CD4-positive, alpha-beta T cell treated with Interleukin-15 for 1 hour (primary cell): ENCODE data around the gene HSPD1.
A peak's percentile ranks its signal among the peaks of the same experiment; 100 is the strongest.
"Not testable (repeated sequence)": the region's sequence is repeated elsewhere in the genome, so short reads cannot be mapped to it uniquely, and the experiment has no call there.

Experiments used
- DNase-seq: peaks from one replicate; pipeline ENCODE4 v3.0.0-alpha.2; 2020

The HSPD1 gene

DNA sequence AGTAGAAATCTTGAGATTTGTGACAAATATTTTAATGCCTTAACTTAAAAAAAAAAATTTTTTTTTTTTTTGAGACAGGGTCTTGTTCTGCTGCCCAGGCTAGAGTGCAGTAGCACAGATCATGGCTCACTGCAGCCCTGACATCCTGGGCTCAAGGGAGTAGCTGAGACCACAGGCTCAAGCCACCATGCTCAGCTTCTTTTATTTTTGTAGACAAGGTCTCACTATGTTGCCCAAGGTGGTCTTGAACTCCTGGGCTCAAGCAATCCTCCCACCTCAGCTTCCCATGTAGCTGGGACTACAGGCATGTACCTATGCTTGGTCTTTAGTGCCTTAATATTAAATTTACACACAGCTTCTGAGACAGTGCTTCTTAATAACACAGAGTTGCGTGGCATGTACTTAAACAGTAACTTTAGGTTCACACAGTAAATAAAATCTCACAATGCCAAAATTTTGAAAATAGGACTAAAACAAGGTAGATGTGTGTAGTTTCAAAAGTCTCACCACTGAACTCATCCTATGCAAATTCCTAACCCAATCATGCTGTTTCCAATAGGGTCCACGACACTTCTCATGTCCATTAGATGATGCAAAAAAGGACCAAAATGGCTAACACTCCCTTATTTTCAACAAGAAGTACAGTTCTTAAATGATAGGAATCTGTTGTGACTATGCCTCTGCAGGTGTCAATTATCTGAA lies 4.1 kb downstream of the HSPD1 start:
- no peak for DNase-seq

DNA sequence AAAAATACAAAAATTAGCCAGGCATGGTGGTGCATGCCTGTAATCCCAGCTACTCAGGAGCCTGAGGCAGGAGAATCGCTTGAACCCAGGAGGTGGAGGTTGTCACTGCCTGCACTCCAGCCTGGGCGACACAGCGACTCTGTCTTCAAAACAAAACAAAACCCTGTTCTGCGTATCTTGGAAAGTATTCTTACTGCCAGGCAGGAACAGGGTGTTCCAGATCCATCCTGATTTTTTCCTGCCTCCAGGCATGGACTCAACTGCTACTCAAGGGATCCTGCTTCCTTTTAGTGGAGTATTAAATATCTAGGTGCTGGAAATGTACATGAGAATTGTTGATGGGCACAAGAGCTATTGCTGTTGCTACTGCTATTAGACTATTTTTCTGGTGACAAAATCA lies 12.3 kb downstream of the HSPD1 start:
- DNase-seq, result no peak

DNA sequence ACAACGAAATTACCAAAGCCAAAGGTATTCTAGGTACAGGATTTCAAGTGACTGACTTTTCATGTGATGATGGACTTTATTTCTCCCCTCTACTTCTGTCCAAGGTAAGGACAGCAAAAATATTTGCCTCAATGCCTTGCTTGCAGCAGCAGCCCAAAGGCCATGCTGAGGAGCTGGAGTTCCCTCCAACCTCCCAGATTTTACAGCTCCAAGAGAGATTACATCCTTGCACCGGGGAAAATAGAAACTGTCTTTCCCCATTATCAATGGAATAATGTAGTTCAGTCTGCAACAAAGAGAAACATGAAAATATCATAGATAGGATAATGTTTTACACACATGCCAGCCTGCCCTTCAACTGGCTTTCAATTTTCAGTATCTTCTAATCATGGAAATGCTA lies 13.5 kb downstream of the HSPD1 start:
- DNase-seq, result no peak

DNA sequence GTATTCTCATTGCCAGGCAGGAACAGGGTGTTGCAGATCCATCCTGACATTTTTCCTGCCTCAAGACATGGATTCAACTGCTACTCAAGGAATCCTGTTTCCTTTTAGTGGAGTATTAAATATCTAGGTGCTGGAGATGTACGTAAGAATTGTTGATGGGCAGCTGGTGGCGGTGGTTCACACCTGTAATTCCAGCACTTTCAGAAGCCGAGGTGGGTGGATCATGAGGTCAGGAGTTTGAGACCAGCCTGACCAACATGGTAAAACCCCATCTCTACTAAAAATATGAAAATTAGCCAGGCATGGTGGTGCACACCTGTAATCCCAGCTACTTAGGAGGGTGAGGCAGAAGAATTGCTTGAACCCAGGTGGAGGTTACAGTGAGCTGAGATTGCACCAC lies 15.4 kb downstream of the HSPD1 start:
- not testable (repeated sequence) for DNase-seq

DNA sequence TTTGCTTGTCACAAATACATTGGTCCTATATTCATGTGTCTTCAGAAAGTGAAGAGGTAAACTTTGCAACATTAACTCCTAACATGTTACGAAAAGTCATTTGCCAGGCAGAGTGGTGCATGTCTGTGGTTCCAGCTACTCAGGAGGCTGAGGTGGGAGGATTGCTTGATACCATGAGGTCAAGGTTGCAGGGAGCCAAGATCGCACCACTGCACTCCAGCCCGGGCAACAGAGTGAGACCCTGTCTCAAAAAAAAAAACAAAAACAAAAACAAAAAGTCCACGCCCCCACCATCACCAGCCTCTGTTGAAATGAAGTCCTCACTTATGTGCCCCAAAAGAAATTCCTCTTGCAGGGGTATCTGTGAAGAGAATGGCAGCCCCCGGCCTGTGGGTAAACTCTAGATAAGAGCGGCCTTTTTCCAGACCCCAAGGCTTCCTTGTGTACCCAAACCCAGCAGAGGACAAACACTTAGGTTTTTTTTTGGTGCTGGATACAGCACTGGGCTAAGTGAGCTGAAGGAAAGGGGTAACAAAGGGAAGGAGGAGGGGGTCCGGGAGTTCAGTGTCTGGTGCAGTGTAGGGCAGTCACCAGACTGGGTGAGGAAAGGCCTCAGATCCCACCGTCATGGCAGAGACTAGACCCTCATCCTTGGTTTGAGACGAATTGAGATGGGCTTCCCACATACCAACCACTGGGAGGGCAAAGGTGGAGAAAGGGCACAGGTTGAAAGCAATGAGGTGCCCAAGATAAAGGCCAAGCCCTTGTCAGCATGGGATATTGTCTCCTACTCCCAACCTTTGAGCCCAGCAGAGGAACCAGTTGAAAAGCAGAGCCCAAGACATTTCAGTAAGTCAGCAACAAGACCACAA lies 19.2 kb downstream of the HSPD1 start:
- no peak for DNase-seq

DNA sequence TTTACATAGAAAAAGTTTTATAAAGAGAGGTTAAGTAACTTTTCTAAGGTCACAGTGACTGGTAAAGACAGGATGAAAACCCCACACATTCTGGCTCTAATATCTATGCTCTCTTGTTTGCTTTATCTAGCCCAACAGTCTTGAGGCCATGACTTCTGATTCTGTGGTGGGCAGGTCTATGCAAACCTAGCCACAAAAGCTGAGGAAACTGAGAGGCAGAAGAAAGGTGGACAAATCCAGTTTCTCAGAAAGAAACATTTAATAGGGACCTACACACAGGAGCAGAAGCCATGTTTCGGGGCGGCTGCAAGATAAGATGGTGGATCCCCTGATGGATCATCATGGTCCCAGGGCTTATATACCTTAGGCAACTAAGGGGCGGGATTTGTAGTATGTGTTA lies 21.8 kb downstream of the HSPD1 start:
- no peak for DNase-seq

DNA sequence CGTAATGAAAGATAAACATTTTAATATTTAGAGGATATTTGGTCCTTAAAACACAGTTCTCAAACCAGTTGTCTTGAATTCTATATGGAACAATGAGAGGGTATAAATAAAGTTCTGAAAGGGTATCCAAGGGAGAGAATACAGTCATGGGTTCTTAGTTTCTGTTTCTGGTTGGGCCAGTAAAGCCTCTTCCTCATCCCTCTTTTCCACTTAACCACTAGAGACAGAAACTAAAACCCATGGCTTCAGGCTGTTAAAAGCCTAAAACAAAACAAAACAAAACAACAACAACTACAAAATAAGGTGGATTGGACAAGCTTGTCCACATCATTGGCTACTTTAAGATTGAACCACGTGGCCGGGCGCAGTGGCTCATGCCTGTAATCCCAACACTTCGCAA lies 27.5 kb downstream of the HSPD1 start:
- DNase-seq, result no peak

DNA sequence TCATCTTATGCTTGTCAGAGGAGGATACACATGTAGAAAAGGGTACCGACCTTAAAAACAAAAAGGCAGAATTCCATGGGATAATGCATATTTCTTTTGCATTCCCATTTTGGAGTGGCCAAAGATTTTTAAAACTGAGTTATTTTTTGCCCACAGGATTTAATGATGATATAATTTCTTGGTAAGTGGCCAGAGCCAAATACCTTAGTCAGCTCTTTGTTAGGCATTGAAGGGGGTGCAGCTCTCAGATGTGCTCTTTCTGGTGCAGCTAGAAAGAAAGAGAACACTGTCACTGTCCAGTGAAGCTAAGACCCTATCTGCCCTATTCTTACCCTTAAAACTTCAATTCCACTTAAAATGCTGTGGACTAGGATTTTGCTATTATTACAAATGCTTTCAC lies 35.5 kb downstream of the HSPD1 start:
- DNase-seq, result no peak

DNA sequence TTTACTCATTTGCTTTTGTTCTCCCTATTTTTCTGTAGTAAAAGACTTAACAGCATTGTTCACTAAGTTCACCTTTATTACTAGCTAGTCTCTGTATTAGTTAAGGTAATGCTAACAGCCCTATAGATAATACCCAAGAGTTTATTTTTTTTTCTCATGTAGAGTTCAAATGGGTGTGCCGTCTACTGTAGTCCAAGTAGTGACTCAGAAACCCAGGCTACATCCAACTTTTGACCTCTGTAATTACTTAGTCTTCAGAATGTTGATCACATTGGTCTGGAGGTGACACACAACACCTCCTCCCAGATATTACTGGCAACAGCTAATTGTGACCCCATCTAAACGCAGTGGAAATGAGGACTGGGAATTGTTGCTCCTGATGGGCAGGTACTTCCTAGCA lies 38.6 kb downstream of the HSPD1 start:
- no peak for DNase-seq

DNA sequence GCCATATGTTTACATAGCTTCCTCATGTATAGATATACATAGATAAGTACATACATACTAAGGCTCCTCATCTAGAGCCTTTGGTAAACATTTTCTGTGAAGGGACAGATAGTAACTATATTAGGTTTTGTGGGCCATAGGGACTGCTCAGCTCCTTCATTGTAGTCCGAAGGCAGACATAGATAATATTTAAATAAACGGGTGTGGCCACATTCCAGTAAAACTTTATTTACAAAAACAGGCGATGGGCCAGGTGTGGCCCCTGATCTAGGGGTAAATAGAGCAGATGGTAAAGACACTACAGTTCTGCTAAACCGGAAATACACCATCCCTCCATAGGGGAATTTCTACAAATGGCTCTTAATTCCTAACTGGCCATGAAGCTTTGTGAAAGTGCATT lies 39.0 kb downstream of the HSPD1 start:
- no peak for DNase-seq

DNA sequence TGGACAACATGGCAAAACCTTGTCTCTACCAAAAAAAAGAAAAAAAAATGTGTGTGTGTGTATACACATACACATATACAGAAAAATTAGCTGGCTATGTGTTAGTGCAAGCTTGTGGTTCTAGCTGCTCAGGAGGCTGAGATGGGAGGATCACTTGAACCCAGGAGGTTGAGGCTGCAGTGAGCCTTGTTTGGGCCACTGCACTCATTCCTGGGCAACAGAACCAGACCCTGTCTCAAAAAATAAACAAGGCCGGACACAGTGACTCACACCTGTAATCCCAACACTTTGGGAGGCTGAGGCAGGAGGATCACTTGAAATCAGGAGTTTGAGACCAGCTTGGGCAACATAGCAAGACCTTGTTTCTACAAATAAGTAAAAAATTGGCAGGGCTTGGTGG lies 44.2 kb downstream of the HSPD1 start:
- DNase-seq, result no peak

DNA sequence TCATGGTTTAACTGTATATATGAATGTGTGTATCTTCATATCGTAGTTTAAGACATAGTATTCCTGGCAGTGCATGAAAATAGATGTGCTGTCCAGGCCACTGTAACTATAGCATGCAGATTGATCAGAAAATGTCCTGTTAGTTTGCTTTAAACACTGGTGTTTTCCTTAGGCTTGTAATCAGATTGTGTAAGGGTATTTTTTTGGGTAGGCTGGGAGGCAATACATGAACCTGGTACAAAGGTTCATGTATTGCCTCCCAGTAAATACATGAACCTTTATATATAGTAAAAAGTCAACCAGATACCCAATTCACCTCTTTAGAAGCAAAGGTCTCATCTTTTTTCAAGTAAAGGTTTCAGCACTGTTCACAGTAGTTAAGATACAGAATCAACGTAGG lies 44.7 kb downstream of the HSPD1 start:
- no peak for DNase-seq

DNA sequence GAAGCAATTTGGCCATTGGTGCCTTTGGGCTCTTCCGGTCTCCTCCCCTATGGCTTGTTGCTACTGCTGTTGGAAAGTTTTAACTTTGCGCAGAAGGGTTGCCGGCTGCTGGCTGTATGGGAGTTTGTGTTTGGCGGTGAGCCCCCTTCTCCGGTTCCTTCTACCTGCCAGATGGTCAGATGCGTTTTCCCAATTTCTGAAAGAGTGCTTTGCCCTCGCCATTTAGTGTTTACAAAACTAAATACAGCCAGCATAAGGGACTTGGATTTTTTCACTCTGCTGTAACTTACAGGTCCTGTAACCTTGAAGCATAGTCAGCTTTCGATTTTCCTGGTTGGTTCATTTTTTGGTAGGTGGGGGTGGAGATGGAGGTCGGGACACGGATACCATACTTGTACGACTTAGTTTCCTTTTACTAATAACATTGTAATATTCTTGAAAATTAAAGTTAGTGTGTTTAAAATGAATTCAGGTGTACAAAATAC lies 45.7 kb downstream of the HSPD1 start:
- DNase-seq, result no peak

DNA sequence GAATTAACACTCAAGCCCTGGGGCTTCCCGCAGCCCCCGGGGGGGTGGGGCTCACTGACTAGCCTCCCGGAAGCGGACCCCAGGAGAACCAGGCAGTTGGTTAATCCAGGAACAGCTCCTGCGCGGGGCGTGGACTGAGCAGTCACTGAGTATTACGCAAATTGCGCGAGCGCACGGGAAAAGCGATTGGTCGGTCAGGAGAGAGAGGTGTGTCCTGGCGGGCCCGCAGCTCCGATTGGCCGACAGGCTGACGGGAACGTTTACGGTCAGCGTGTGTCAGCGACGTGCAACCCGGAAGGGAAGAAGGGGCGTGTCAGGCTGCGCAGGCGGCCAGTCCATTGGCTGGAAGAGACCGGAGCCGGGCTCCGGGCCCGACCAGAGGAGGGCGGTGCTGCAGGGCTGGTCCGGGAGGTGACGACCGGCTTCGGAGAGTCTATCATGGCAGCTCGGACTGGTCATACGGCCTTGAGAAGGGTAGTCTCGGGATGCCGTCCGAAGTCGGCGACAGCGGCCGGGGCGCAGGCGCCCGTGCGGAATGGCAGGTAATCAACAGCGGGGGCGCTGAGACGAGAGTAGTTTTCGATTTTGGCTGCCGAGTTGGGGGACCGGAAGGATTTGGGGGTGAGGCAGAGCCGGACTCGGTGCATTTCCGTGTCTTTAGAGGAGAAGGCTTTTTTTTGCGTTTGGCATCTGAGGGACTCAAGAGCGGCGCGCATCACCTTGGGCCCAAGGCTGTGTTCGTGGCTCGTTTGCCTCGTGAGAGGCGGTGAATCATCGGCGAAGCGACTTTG lies 46.3 kb downstream of the HSPD1 start, which contains the start of gene COQ10B:
Gene COQ10B (plus strand): TSS at position 430 of the 791 bp plus-strand sequence. CDS start 9 bp downstream, at position 439.
- DNase-seq, result peak; percentile 99

DNA sequence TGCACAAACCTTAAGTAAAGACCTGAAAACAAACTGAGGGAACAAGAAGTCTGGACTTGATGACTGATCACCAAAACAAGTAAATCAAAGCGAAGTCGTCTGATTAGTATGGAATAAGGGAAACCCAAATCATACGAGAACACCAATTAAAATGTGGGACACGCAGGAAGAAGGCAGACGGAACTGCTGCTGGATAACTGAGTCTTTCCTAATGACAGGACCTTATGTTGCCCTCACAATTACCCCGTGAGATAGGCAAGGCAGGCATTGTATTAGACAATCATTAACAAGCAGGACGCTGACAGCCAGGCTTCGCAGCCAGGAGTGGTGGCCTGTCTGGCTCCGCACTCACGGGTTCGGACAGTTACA lies 46.9 kb downstream of the HSPD1 start:
- no peak for DNase-seq

DNA sequence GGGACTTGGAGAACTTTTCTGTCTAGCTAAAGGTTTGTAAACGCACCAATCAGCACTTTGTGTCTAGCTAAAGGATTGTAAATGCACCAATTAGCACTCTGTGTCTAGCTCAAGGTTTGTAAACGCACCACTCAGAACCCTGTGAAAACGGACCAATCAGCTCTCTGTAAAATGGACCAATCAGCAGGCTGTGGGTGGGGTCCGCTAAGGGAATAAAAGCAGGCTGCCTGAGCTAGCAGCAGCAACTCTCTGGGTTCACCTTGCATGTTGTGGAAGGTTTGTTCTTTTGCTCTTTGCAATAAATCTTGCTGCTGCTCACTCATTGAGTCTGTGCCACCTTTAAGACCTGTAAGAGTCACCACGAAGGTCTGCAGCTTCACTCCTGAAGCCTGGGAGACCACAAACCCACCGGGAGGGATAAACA lies 48.7 kb downstream of the HSPD1 start:
- DNase-seq, result not testable (repeated sequence)

DNA sequence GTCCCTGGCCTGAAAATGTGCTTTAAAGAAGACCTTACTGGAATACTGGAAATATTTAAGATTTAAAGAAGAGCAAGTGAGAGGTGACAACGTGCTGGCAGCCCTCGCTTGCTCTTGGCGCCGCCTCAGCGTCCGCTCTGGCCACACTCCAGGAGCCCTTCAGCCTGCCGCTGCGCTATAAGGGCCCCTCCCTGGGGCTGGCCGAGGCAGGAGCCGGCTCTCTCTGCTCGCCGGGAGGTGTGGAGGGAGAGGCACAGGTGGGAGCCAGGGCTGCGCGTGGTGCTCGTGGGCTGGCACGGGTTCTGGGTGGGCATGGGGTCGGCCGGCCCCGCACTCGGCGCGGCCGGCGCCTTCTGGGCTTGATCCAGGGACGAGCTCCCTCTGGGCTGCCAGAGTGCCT lies 49.2 kb downstream of the HSPD1 start:
- DNase-seq, result no peak

DNA sequence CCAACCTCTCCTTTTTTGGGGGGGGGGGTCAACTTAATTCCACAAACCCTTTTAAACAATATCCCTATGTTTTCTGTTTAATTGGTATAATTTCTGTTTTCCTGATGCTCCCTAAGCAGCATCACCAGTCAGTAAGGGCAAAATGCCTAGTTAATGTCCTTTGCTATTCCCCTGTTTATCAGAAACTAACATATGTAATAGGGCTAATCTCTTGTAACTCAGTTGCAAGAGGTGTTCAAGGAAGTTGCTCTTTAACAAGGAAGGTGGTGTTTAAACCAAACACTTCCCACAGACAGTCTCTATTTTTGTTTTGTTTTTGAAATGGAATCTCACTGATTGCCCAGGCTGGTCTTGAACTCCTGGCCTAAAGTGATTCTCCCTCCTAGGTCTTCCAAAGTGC lies 52.8 kb downstream of the HSPD1 start:
- no peak for DNase-seq

DNA sequence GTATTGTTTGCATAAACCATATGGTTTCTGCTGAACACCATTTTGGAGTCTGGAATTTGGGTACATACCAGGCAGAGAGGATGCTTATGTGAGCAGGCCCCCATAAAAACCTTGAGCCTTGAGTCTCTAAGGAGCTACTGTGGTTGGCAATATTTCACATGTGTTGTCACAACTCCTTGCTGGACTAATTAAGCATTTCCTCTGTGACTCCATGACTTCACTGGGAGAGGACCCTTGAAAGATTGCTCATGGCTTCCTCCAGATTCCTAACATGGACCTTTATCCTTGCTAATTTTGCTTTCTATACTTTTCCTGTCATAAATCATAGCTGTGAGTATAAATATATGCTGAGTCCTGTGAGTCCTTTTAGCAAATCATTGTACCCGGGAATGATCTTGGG lies 53.9 kb downstream of the HSPD1 start:
- no peak for DNase-seq

DNA sequence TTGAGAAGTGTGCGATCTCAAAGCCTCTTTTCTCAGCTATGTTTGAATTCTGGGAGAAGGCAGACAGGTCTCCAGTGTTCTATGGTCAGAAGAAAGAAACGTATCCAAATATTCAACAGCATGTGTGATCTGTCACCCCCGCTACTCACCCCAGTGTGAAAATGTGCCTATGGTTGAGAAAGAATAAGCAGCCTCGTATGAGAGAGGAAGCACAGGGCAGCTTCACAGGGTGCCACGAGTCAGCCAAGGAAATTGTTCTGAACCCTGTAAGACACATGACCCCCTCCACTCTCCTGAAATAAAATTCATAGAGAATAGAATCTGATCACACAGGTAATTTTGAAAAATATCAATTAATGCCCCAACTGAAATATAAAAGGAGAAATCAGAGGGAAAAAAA lies 56.8 kb downstream of the HSPD1 start:
- DNase-seq, result no peak

DNA sequence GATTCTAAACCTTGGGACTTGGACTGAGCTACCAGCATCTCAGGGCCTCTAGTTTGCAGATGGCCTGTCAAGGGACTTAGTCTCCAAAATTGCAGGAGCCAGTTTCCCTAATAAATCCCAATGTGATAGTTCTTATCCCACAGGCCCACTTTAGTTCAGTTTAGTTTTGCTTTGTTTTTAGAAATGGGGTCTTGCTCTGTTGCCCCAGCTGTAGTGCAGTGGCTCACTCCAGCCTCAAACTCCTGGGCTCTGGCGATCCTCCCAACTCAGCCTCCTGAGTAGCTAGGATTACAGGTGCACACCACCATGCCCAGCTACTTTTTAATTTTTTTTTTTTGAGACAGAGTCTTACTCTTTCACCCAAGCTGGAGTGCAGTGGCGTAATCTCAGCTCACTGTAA lies 62.3 kb downstream of the HSPD1 start:
- no peak for DNase-seq
